ENCODE data around the gene GRID2. TPM values are rescaled to one million over a fixed set of nuclear protein-coding genes. Genes with fewer than 3 reads are reported as not detected.

GRID2 gene
- total and polyA plus RNA-seq, 2 donors from 2014 or later, result 0.19 TPM; not detected in 1

GRCh38 chr4:93084599-93085305, 781.0 kb downstream of the GRID2 start:
- no peak for FAIRE-seq
- TF ChIP-seq CTCF (IDR thresholded peaks at IDR 0.05; ENCODE audit: borderline replicate concordance, extremely low read depth, insufficient read depth), result no peak
- H3K27me3 ChIP-seq (ENCODE audit: control insufficient read depth, insufficient read depth, low read length), result no peaks in the 10 kb centered on the region

GRCh38 chr4:93086356-93086755, 782.6 kb downstream of the GRID2 start:
- intact Hi-C loops (cut with DNase I), result no loop called here
- no peak overlapping the region for H3K9ac ChIP-seq (ENCODE audit: low read length in 3 of 3)
- H3K27me3 ChIP-seq (ENCODE audit: control insufficient read depth, insufficient read depth, low read length), result no peaks in the 10 kb centered on the region
- H3K4me3 ChIP-seq (ENCODE audit: low read length in 3 of 3), result no peak overlapping the region
- no peak for TF ChIP-seq CTCF (IDR thresholded peaks at IDR 0.05; ENCODE audit: borderline replicate concordance, extremely low read depth, insufficient read depth)
- H3K27ac ChIP-seq (ENCODE audit: low read depth in 2 of 2, low read length in 2 of 2), result no peak overlapping the region
- H3K9me3 ChIP-seq (ENCODE audit: control insufficient read depth in 2 of 3, insufficient read depth in 1 of 3, low read length in 3 of 3), result no peaks in the 10 kb centered on the region
- FAIRE-seq, result no peak
- no peak for DNase-seq
- no peaks in the 10 kb centered on the region for H3K36me3 ChIP-seq (ENCODE audit: control insufficient read depth in 2 of 3, insufficient read depth in 3 of 3, low read length in 3 of 3)
- no peaks in the 10 kb centered on the region for H3K4me1 ChIP-seq (ENCODE audit: control insufficient read depth in 2 of 3, insufficient read depth in 2 of 3, low read depth in 1 of 3, low read length in 3 of 3)

More at GRCh38 chr4:93084599-93085305, 781.0 kb downstream of the GRID2 start:
- Histone ChIP-seq H3K4me1 (ENCODE audit: control insufficient read depth in 2 of 3, insufficient read depth in 2 of 3, low read depth in 1 of 3, low read length in 3 of 3) (no peaks in the 10 kb centered on the region), H3K27ac (ENCODE audit: low read depth in 2 of 2, low read length in 2 of 2) (no peak overlapping the region), H3K9me3 (ENCODE audit: control insufficient read depth in 2 of 3, insufficient read depth in 1 of 3, low read length in 3 of 3) (no peaks in the 10 kb centered on the region), H3K9ac (ENCODE audit: low read length in 3 of 3) (no peak overlapping the region), H3K4me3 (ENCODE audit: low read length in 3 of 3) (no peak overlapping the region), H3K36me3 (ENCODE audit: control insufficient read depth in 2 of 3, insufficient read depth in 3 of 3, low read length in 3 of 3) (no peaks in the 10 kb centered on the region)
- intact Hi-C loops (cut with DNase I), result no loop called here
- DNase-seq, result no peak

GRCh38 chr4:93092765-93093164, 789.0 kb downstream of the GRID2 start:
- FAIRE-seq (no peak), DNase-seq (no peak)
- Histone ChIP-seq H3K9ac (ENCODE audit: low read length in 3 of 3) (no peak overlapping the region), H3K27ac (ENCODE audit: low read depth in 2 of 2, low read length in 2 of 2) (no peak overlapping the region), H3K4me1 (ENCODE audit: control insufficient read depth in 2 of 3, insufficient read depth in 2 of 3, low read depth in 1 of 3, low read length in 3 of 3) (no peaks in the 10 kb centered on the region), H3K27me3 (ENCODE audit: control insufficient read depth, insufficient read depth, low read length) (no peaks in the 10 kb centered on the region), H3K9me3 (ENCODE audit: control insufficient read depth in 2 of 3, insufficient read depth in 1 of 3, low read length in 3 of 3) (no peaks in the 10 kb centered on the region), H3K36me3 (ENCODE audit: control insufficient read depth in 2 of 3, insufficient read depth in 3 of 3, low read length in 3 of 3) (no peaks in the 10 kb centered on the region), H3K4me3 (ENCODE audit: low read length in 3 of 3) (no peak overlapping the region)
- TF ChIP-seq CTCF (IDR thresholded peaks at IDR 0.05; ENCODE audit: borderline replicate concordance, extremely low read depth, insufficient read depth), result no peak
- intact Hi-C loops (cut with DNase I), result no loop called here

Data from kidney (tissue), 14 donors.